Smooth muscle cell of trachea (primary cell): ENCODE data around the gene ABHD14A. TPM values are rescaled to one million over a fixed set of nuclear protein-coding genes. Genes with fewer than 3 reads are reported as not detected.

Experiments
- total RNA-seq: library from RNA; depleted of rRNA; stranded (reverse); fragments of >200 nt; gene quantifications from 2 replicates; pipeline ENCODE4 v1.2.1, GENCODE V29; 2014

The ABHD14A gene
- total RNA-seq: 12.9 and 14.9 TPM in 2 replicates

GRCh38 chr3:51974963-51975851 lies at the start of gene ABHD14A:
Gene ABHD14A (plus strand): TSS chr3:51975064. CDS start chr3:51975136, 72 bp downstream.

GRCh38 chr3:51941798-51942602 lies 32.9 kb upstream of the ABHD14A start, which contains the start of the genes PARP3 and RRP9:
Gene PARP3 (plus strand): TSS chr3:51942363. CDS start chr3:51943356, 993 bp downstream.
Gene RRP9 (minus strand): TSS chr3:51941904. CDS start chr3:51941867, 37 bp downstream.

GRCh38 chr3:51955175-51955892 lies 19.5 kb upstream of the ABHD14A start, which contains the start of gene GPR62:
Gene GPR62 (plus strand): TSS chr3:51955381. CDS start chr3:51955653, 272 bp downstream.

GRCh38 chr3:51967384-51968169 lies 7.3 kb upstream of the ABHD14A start, which contains the start of gene PCBP4:
Gene PCBP4 (minus strand): TSS chr3:51967454. CDS start chr3:51961240, 6,214 bp downstream.

GRCh38 chr3:51982838-51983577 lies 8.1 kb downstream of the ABHD14A start, which contains the start of gene ACY1:
Gene ACY1 (plus strand): TSS chr3:51983535. CDS start chr3:51984065, 530 bp downstream.

GRCh38 chr3:51995346-51996163 lies 20.7 kb downstream of the ABHD14A start, which contains the start of gene RPL29:
Gene RPL29 (minus strand): TSS chr3:51995895. CDS start chr3:51995461, 434 bp downstream.

Other genes with a start within 250 kb of the ABHD14A start
- gene IQCF6, start 195.8 kb upstream of the ABHD14A start, total RNA-seq: not detected in 2 replicates
- not detected in 2 replicates for gene IQCF2, start 113.4 kb upstream of the ABHD14A start, total RNA-seq
- gene IQCF5, start 99.5 kb upstream of the ABHD14A start, total RNA-seq: not detected in 2 replicates
- gene IQCF1, start 71.7 kb upstream of the ABHD14A start, total RNA-seq: not detected in 2 replicates
- 18.6 and 20.5 TPM in 2 replicates for gene RRP9, start 33.2 kb upstream of the ABHD14A start, total RNA-seq
- gene PARP3, start 32.7 kb upstream of the ABHD14A start, total RNA-seq: 29.6 and 30.5 TPM in 2 replicates
- gene GPR62, start 19.7 kb upstream of the ABHD14A start, total RNA-seq: under 0.01 TPM in 1 of 2 replicates, not detected in the other
- gene PCBP4, start 7.6 kb upstream of the ABHD14A start, total RNA-seq: 56.0 and 73.1 TPM in 2 replicates
- 19.3 and 40.9 TPM in 2 replicates for gene ABHD14B, start 1.0 kb upstream of the ABHD14A start, total RNA-seq
- gene ACY1, start 8.5 kb downstream of the ABHD14A start, total RNA-seq: 45.2 and 52.5 TPM in 2 replicates
- 1,028 and 1,056 TPM in 2 replicates for gene RPL29, start 20.8 kb downstream of the ABHD14A start, total RNA-seq
- 6.1 and 11.9 TPM in 2 replicates for gene DUSP7, start 81.5 kb downstream of the ABHD14A start, total RNA-seq
- gene POC1A, start 179.4 kb downstream of the ABHD14A start, total RNA-seq: 5.5 and 15.0 TPM in 2 replicates
- gene ALAS1, start 223.1 kb downstream of the ABHD14A start, total RNA-seq: 45.7 and 68.5 TPM in 2 replicates